BLaER1 (cell line): ENCODE results near the gene PTPRN2.

ENCODE experiments used
- H3K27ac ChIP-seq: shearing (Covaris generic); formaldehyde crosslinking; 2 replicates; pipeline ENCODE4 v1.8.1; 2022
- H3K27me3 ChIP-seq: shearing (Covaris generic); formaldehyde crosslinking; 2 replicates; pipeline ENCODE4 v1.8.1; 2022
- H3K36me3 ChIP-seq: shearing (Covaris generic); formaldehyde crosslinking; 2 replicates; pipeline ENCODE4 v1.8.1; 2022
- H3K4me1 ChIP-seq: shearing (Covaris generic); formaldehyde crosslinking; 2 replicates; pipeline ENCODE4 v1.8.1; 2022
- H3K4me2 ChIP-seq: shearing (Covaris generic); formaldehyde crosslinking; 2 replicates; pipeline ENCODE4 v1.8.1; 2022
- H3K4me3 ChIP-seq: shearing (Covaris generic); formaldehyde crosslinking; 2 replicates; pipeline ENCODE4 v1.8.1; 2022
- H3K9ac ChIP-seq: shearing (Covaris generic); formaldehyde crosslinking; 2 replicates; pipeline ENCODE4 v1.8.1; 2022
- H3K9me3 ChIP-seq: shearing (Covaris generic); formaldehyde crosslinking; 2 replicates; pipeline ENCODE4 v1.8.1; 2022
- H4K20me1 ChIP-seq: shearing (Covaris generic); formaldehyde crosslinking; 2 replicates; pipeline ENCODE4 v1.8.1; 2022
- Cebpa-rat ChIP-seq: shearing (Covaris generic); IDR thresholded peaks from 2 replicates; pipeline ENCODE4 v1.8.1; 2022

PTPRN2 gene

DNA sequence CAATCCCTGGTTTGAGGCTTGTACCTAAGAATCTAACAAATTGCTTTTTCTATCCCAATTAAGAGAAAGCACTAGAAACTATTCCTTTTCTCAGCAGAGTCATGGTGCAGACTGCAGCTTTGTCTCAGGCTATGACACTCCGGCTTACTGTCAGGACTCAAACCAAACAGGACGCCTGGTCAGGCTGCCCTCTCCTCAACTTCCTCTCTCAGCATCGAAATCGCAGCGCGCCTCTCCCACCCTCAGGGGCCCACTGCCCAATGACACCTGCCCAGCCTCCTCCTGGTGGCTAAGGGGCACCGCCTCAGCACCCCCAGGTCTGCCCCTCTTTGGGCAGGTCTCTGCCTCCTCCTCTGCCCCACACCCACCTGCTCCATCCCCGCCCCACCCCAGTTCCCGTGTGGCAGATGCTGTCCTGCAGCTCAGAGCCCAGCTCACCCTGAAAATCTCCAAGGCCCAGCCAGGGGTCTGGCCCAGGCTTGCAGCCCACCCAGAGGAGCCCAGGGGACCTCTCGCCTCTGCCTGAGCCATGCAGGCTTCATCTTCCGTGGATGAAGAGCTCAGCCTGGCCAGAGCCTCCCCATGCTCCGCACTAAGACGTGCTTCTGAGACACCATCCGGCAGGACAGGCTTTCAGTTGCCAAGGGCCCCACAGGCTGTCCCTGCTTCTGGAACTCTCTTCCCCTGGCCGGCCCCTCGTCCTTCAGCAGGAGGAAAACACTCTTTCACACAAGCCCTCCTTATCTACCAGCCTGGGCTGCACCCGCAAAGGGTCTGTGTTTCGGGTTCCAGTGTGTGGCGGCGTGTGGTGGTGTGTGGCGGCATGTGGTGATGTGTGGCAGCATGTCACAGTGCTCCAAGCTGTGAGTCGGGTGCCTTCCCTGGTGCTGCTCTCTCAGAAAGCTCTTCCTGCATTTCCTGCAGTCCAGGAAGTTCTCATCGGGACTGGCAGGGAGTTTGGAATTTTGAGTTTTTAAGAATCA lies 16.4 kb upstream of the PTPRN2 start:
- H3K9ac ChIP-seq = no peak overlapping the region
- no peak for TF ChIP-seq Cebpa-rat
- H3K27ac ChIP-seq = no peak overlapping the region; the same call in 1 of the 2 replicates
- no peak overlapping the region for H3K4me3 ChIP-seq
- H3K4me2 ChIP-seq = peak overlapping the region; percentile 42; the same call in 1 of the 2 replicates
- H4K20me1 ChIP-seq = no peaks in the 10 kb centered on the region
- peaks cover 27% of the 10 kb centered on the region for H3K36me3 ChIP-seq
- peaks cover 22% of the 10 kb centered on the region for H3K4me1 ChIP-seq
- no peaks in the 10 kb centered on the region for H3K27me3 ChIP-seq
- H3K9me3 ChIP-seq = no peaks in the 10 kb centered on the region

DNA sequence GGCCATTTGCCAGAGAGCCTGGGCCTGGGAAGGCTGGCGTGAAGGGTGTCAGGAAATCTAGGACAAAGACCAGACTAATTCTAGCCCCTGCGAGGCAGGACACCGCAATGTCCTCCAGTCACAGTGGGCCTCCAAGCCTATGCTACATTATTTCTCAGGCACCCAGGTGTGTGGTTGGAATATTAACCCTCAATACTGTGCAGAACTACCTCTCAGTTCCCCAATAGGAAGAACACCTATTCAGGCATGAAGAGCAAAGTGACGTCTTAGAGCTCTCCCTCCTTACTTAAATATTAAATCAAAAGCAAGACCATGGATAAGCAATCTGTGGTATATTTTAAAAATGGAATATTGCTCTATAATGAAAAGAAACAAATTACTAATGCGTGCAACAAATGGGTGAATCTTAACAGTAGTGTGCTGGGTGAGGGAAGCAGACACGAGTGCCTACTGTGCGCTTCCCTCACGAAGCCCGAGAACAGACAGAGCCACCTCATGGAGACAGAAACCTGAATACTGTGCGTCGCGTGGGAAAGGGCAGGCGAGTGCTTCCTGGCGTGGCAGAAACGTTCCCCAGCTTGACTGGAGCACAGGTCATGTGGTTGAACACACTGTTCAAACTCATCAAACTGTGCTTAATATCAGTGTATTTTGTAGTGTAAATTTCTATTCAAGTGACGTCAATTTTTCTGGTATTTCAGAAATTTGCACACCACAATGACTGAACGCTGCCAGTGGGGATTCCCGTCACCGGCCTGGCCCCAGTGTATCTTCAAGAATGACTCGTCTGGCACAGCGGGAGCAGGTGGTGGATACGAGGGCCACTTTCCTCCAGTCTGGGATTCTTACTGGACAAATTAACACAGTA lies 15.5 kb upstream of the PTPRN2 start:
- TF ChIP-seq Cebpa-rat = no peak
- Histone ChIP-seq H4K20me1 (no peaks in the 10 kb centered on the region), H3K4me2 (peak overlapping the region; percentile 37; the same call in 1 of the 2 replicates), H3K4me1 (peaks cover 21% of the 10 kb centered on the region), H3K27me3 (no peaks in the 10 kb centered on the region), H3K9ac (no peak overlapping the region), H3K4me3 (no peak overlapping the region), H3K9me3 (no peaks in the 10 kb centered on the region), H3K36me3 (peaks cover 27% of the 10 kb centered on the region), H3K27ac (no peak overlapping the region)

DNA sequence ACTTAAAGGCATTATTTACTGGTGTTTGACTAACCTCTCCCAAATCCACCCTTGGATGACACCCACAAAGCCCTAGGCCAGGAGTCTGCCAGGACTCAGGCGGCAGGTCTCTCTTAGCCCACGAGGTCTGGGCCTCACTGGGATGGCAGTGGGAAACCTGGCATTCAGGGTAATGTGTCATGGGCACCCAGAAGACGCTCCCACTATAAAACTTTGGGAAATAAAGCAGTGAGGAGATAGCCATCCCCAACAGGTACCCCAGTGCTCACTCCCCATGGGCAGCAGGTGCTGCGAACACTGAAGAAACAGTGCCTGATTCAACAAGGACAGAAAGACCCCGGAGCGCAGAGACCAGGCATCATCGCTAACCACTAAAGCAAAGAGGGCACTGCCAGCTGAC lies 14.4 kb upstream of the PTPRN2 start:
- Histone ChIP-seq H3K4me1 (peaks cover 21% of the 10 kb centered on the region), H3K4me2 (peak overlapping the region; percentile 37), H3K27me3 (no peaks in the 10 kb centered on the region), H3K4me3 (no peak overlapping the region), H3K27ac (no peak overlapping the region), H3K9ac (no peak overlapping the region), H3K9me3 (no peaks in the 10 kb centered on the region), H3K36me3 (peaks cover 16% of the 10 kb centered on the region), H4K20me1 (no peaks in the 10 kb centered on the region)
- TF ChIP-seq Cebpa-rat = no peak

DNA sequence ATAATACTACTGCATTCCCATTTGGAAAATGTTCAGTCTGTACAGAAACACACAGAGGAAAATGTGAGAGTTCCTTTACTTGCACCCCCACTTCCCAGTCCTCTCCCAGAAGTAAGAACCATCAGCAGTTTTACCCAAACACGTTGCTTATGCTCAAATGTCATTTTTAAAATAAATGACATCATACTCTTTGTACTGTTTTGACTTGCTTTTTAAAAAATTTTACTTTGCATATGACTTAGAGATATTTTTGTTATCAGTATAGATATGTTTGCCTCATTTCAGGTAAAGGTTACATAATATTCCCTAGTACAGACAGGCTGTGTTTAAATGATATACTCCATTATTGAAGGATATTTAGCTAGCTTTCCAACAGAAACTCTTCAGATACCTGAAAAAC lies 13.5 kb upstream of the PTPRN2 start:
- TF ChIP-seq Cebpa-rat = no peak
- Histone ChIP-seq H3K27me3 (no peaks in the 10 kb centered on the region), H3K4me1 (peaks cover 21% of the 10 kb centered on the region), H3K9ac (no peak overlapping the region), H3K4me3 (no peak overlapping the region), H3K9me3 (no peaks in the 10 kb centered on the region), H4K20me1 (no peaks in the 10 kb centered on the region), H3K36me3 (peaks cover 6% of the 10 kb centered on the region; the same call in 1 of the 2 replicates), H3K4me2 (no peak overlapping the region), H3K27ac (no peak overlapping the region)

DNA sequence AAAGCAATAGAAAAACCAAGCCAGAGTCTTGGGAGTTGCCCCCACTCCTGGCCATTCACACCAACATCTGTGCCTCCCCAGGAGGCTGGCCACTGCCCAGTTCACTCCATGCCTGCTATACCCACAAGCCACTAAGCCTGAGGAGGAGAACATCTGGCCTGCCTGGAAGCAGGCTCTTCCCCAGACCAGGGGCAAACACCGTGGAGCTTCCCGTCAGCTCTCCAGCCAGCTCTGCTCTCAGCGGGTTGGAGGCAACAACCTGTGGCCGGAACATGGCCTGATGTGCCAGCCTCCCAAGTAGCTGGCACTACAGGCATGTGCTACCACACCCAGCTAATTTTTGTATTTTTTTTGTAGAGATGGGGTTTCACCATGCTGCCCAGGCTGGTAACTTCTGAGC lies 9.1 kb upstream of the PTPRN2 start:
- no peak for TF ChIP-seq Cebpa-rat
- peaks cover 20% of the 10 kb centered on the region for H3K9me3 ChIP-seq

DNA sequence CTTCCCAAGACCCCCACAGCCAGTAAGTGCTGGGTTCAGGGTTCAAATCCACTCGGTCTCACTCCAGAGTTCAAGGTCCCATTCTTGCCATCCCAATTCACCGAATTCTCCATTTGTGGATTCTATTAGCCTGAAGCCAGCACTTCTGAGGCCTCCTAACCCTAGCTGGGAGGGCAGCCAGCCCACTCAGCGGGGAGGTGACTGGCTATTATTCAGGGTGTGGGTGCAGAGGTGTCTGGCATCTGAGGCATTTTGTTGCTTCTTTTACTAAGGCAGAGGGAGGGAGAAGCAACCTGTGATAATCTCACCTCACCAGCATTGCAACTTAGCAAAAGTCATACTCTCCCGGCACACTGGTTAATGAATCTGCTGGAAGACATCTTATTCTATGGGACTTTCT lies 8.7 kb upstream of the PTPRN2 start:
- H3K36me3 ChIP-seq = no peaks in the 10 kb centered on the region
- no peak overlapping the region for H3K27ac ChIP-seq

More for the DNA sequence above, 9.1 kb upstream of the PTPRN2 start:
- no peak overlapping the region for H3K4me3 ChIP-seq
- H3K36me3 ChIP-seq = no peaks in the 10 kb centered on the region
- no peaks in the 10 kb centered on the region for H4K20me1 ChIP-seq
- no peak overlapping the region for H3K27ac ChIP-seq
- H3K4me2 ChIP-seq = no peak overlapping the region
- H3K4me1 ChIP-seq = no peaks in the 10 kb centered on the region
- no peak overlapping the region for H3K9ac ChIP-seq
- no peaks in the 10 kb centered on the region for H3K27me3 ChIP-seq

DNA sequence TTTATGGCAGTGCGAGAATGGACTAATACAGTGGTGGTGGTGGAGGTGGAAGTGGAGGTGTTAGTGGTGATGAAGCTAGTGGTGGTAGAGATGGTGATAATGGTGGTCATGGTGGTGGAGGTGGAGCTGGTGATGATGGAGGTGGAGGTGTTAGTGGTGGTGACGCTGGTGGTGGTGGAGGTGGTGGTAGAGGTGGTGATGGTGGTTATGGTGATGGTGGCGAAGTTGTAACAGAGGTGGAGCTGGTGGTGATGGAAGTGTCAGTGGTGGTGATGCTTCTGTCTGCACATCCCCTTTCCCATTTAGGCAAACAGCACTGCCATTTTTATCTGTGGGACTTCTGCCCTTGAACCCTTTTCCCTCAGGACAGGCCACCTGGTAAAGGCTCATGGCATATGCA lies 7.4 kb upstream of the PTPRN2 start:
- H3K4me2 ChIP-seq = no peak overlapping the region
- no peaks in the 10 kb centered on the region for H3K27me3 ChIP-seq
- no peaks in the 10 kb centered on the region for H3K4me1 ChIP-seq
- no peaks in the 10 kb centered on the region for H4K20me1 ChIP-seq
- no peaks in the 10 kb centered on the region for H3K36me3 ChIP-seq
- TF ChIP-seq Cebpa-rat = no peak
- H3K9ac ChIP-seq = no peak overlapping the region
- no peak overlapping the region for H3K4me3 ChIP-seq
- H3K9me3 ChIP-seq = peaks cover 20% of the 10 kb centered on the region
- no peak overlapping the region for H3K27ac ChIP-seq

More for the DNA sequence above, 8.7 kb upstream of the PTPRN2 start:
- Histone ChIP-seq H3K27me3 (no peaks in the 10 kb centered on the region), H4K20me1 (no peaks in the 10 kb centered on the region), H3K4me1 (no peaks in the 10 kb centered on the region), H3K9me3 (peaks cover 20% of the 10 kb centered on the region), H3K9ac (no peak overlapping the region), H3K4me3 (no peak overlapping the region), H3K4me2 (no peak overlapping the region)
- no peak for TF ChIP-seq Cebpa-rat

DNA sequence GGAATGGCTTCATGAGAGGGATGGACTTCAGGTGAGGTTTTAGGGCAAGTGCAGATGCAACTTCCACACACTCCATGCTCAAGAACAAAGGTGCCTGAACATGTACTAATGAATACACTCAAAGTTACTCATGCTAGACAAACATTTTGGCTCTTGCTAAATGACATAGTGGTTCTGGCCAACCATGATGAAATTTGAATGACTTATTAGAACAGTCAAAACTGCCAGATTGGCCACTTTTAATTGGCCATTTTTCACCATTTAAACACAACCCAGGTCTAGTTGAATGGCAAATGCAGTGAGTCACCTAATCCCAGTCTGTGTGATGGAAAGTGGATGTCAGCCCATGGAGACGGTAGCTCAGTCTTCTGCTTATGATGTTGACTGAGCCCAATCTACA lies 4.9 kb upstream of the PTPRN2 start:
- Histone ChIP-seq H3K4me1 (no peaks in the 10 kb centered on the region), H3K27me3 (peaks cover 18% of the 10 kb centered on the region), H4K20me1 (no peaks in the 10 kb centered on the region), H3K4me2 (no peak overlapping the region), H3K9me3 (peaks cover 20% of the 10 kb centered on the region), H3K27ac (no peak overlapping the region), H3K4me3 (no peak overlapping the region), H3K9ac (no peak overlapping the region), H3K36me3 (no peaks in the 10 kb centered on the region)
- no peak for TF ChIP-seq Cebpa-rat

DNA sequence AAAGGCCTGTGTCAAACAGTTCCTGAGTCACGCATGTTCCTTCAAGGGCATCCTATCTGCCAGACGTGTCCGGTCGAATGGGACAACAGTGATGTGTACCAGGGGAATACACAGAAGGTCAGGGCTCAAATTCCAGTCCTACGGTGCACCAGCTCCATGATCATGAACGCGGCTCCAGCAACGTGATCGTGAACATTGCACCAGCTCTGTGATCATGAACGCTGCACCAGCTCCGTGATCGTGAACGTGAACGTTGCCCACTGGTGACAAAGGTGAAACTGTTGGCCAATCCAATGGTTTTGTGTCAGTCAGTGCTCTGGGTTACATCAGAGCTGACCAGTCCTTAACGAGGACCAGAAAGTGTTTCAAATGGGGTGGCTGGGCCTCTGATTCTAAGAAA lies 4.3 kb upstream of the PTPRN2 start:
- Histone ChIP-seq H3K36me3 (no peaks in the 10 kb centered on the region), H3K4me1 (no peaks in the 10 kb centered on the region), H3K27ac (no peak overlapping the region), H3K27me3 (peaks cover 18% of the 10 kb centered on the region), H3K4me3 (no peak overlapping the region), H3K4me2 (no peak overlapping the region), H3K9ac (no peak overlapping the region), H4K20me1 (no peaks in the 10 kb centered on the region), H3K9me3 (peaks cover 20% of the 10 kb centered on the region)
- TF ChIP-seq Cebpa-rat = no peak

DNA sequence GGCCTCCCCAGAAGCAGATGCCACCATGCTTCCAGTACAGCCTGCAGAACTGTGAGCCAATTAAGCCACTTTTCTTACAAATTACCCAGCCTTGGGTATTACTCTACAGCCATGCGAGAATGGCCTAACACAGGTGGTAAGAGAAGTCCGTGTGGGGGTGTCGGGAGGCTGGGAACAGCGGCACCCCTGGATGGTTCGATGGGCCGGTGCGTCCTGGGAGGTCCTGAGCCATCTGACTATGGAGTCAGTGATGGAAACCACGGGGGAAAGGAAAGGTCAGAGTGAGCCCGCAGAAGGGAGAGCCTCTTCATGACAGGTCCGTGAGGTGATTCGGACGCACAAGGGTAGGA lies 2.5 kb upstream of the PTPRN2 start:
- Histone ChIP-seq H4K20me1 (no peaks in the 10 kb centered on the region), H3K4me2 (no peak overlapping the region), H3K9ac (no peak overlapping the region), H3K36me3 (no peaks in the 10 kb centered on the region), H3K9me3 (peaks cover 11% of the 10 kb centered on the region), H3K4me1 (no peaks in the 10 kb centered on the region), H3K27ac (no peak overlapping the region), H3K4me3 (no peak overlapping the region), H3K27me3 (peaks cover 31% of the 10 kb centered on the region)
- TF ChIP-seq Cebpa-rat = no peak
